Measurements from ENCODE around the gene ITGA1. TPM values are rescaled to one million over a fixed set of nuclear protein-coding genes. Genes with fewer than 3 reads are reported as not detected.

The ITGA1 gene
- total and polyA plus RNA-seq, 11 donors: 5.5 to 52.0 (median 23.3) TPM

DNA sequence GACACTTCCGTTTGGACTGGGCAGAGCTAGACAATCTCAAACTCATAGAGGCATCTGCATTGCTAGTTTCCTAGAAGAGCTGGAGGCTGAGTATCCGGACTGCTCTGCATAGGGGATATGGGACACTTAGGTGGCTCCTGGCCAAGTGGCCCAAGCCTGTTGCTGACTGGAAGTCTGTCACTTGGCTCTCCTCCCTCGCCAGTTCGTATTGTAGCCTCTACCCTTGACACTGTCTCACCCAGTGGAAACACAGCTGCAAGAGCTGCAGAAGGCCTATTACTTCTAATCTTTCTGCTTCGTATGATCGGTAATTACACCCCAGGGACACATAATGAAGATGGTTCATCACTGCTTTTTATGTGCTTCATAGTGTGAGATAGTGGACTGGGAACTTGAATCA lies 34.7 kb downstream of the ITGA1 start:
- H3K4me3 ChIP-seq: no peak overlapping the region
- peaks cover 3 to 37% (median 18%) of the 10 kb centered on the region in 12 donors for H3K4me1 ChIP-seq
- ATAC-seq (peak; percentile 92 to 99 (median 97)), DNase-seq (peak; percentile 84 to 92 (median 87))
- 9 to 36% (median 17%) methylated on average over 6 of the region's 6 CpGs for WGBS, 4 donors
- peaks cover 0 to 1% (median 0%) of the 10 kb centered on the region in 12 donors for H3K9me3 ChIP-seq
- no peaks in the 10 kb centered on the region for H3K27me3 ChIP-seq
- TF ChIP-seq POLR2A (IDR thresholded peaks at IDR 0.05): no peak
- TF ChIP-seq, protein P1, sequence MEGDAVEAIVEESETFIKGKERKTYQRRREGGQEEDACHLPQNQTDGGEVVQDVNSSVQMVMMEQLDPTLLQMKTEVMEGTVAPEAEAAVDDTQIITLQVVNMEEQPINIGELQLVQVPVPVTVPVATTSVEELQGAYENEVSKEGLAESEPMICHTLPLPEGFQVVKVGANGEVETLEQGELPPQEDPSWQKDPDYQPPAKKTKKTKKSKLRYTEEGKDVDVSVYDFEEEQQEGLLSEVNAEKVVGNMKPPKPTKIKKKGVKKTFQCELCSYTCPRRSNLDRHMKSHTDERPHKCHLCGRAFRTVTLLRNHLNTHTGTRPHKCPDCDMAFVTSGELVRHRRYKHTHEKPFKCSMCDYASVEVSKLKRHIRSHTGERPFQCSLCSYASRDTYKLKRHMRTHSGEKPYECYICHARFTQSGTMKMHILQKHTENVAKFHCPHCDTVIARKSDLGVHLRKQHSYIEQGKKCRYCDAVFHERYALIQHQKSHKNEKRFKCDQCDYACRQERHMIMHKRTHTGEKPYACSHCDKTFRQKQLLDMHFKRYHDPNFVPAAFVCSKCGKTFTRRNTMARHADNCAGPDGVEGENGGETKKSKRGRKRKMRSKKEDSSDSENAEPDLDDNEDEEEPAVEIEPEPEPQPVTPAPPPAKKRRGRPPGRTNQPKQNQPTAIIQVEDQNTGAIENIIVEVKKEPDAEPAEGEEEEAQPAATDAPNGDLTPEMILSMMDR (IDR thresholded peaks at IDR 0.05): no peak
- intact Hi-C loops (cut with DNase I): no loop called here
- peaks cover 0 to 3% (median 0%) of the 10 kb centered on the region in 9 donors for H3K36me3 ChIP-seq
- H3K27ac ChIP-seq: peak overlapping the region in 9 of 12 donors; percentile 3 to 53 (median 46)

DNA sequence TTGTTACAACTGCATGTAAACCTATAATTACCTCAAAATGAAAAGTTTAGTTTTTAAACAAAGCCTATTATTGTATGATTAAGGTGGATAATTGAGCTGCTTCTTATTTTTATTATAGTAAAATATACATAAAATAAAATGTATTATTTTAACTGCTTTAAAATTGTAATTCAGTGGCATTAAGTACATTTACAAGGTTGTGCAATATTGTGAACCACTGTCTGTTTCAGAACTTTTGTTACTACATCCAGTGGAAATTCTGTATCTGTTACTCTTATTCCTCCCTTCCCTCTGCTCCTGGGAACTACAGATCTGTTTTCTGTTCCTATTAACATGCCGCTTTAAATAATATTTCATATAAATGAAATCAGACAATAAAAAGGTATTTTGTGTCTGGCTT lies 37.1 kb downstream of the ITGA1 start:
- Histone ChIP-seq H3K9me3 (peaks cover 0 to 11% (median 0%) of the 10 kb centered on the region in 12 donors), H3K4me3 (no peak overlapping the region), H3K36me3 (peaks cover 0 to 3% (median 0%) of the 10 kb centered on the region in 9 donors), H3K27ac (peak overlapping the region in 1 of 12 donors; percentile 49), H3K4me1 (peaks cover 3 to 25% (median 14%) of the 10 kb centered on the region in 12 donors), H3K27me3 (no peaks in the 10 kb centered on the region)
- ATAC-seq (no peak), DNase-seq (no peak)
- intact Hi-C loops (cut with DNase I): loop anchor here in 1 of 10 donors (5.0 kb wide), 1 partner anchor 37 kb away; no protein-coding TSS in a partner anchor
- TF ChIP-seq, protein P1 (IDR thresholded peaks at IDR 0.05): no peak
- no peak for TF ChIP-seq POLR2A (IDR thresholded peaks at IDR 0.05)
- 95 to 100% (median 99%) methylated on average over 1 of the region's 1 CpG for WGBS, 4 donors

DNA sequence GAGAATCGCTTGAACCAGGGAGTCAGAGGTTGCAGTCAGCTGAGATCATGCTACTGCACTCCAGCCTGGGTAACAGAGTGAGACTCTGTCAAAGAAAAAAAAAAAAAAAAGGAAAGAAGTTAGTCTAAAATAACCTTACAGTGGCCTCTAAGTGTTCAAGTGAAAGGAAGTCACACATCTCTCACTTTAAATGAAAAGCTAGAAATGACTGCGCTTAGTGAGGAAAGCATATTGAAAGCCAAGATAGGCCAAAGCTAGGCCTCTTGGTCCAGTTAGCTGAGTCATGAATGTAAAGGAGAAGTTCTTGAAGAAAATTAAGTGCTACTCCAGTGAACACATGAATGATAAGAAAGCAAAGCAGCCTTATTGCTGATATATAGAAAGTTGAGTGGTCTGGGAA lies 38.1 kb downstream of the ITGA1 start:
- ATAC-seq (no peak), DNase-seq (no peak)
- H3K36me3 ChIP-seq: peaks cover 0 to 3% (median 0%) of the 10 kb centered on the region in 9 donors
- peaks cover 0 to 11% (median 0%) of the 10 kb centered on the region in 12 donors for H3K9me3 ChIP-seq
- TF ChIP-seq POLR2A (IDR thresholded peaks at IDR 0.05): no peak
- TF ChIP-seq, protein P1 (IDR thresholded peaks at IDR 0.05): no peak
- H3K4me3 ChIP-seq: no peak overlapping the region
- H3K4me1 ChIP-seq: peaks cover 3 to 28% (median 14%) of the 10 kb centered on the region in 12 donors
- no peaks in the 10 kb centered on the region for H3K27me3 ChIP-seq
- 88 to 95% (median 92%) methylated on average over 2 of the region's 2 CpGs for WGBS, 4 donors
- H3K27ac ChIP-seq: peak overlapping the region in 1 of 12 donors; percentile 5
- intact Hi-C loops (cut with DNase I): loop anchor here in 1 of 10 donors (5.0 kb wide), 1 partner anchor 36 kb away; no protein-coding TSS in a partner anchor

DNA sequence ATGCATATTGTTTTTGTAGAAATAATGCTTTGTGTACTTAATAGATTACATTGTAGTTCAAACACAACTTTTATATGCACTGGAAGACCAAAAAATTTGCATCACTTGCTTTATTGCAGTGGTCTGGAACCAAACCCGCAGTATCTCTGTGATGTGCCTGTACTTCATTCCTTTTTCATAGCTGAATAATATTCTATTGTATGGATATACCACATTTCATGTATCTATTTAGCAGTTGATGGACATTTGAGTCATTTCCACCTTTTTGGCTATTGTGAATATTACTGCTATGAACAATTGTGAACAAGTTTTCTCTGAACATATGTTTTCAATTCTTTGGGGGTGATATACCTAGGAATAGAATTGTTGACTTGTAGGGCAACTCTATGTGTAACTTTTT lies 40.1 kb downstream of the ITGA1 start:
- ATAC-seq (no peak), DNase-seq (no peak)
- 95 to 100% (median 97%) methylated on average over 1 of the region's 1 CpG for WGBS, 4 donors
- H3K9me3 ChIP-seq: peaks cover 0 to 11% (median 0%) of the 10 kb centered on the region in 12 donors
- peaks cover 0 to 3% (median 0%) of the 10 kb centered on the region in 9 donors for H3K36me3 ChIP-seq
- H3K27ac ChIP-seq: no peak overlapping the region
- H3K27me3 ChIP-seq: no peaks in the 10 kb centered on the region
- TF ChIP-seq, protein P1 (IDR thresholded peaks at IDR 0.05): no peak
- TF ChIP-seq POLR2A (IDR thresholded peaks at IDR 0.05): no peak
- H3K4me3 ChIP-seq: no peak overlapping the region
- intact Hi-C loops (cut with DNase I): loop anchor here in 1 of 10 donors (5.0 kb wide), 1 partner anchor 34 kb away; no protein-coding TSS in a partner anchor
- peaks cover 0 to 15% (median 4%) of the 10 kb centered on the region in 12 donors for H3K4me1 ChIP-seq
